ENCODE data around the gene PLEKHG1. TPM values are rescaled to one million over a fixed set of nuclear protein-coding genes. Genes with fewer than 3 reads are reported as not detected.
A peak's percentile ranks its signal among the peaks of the same experiment; 100 is the strongest.

Gene PLEKHG1
- total RNA-seq, 1 donor from 2014 or later: 78.9 TPM

DNA sequence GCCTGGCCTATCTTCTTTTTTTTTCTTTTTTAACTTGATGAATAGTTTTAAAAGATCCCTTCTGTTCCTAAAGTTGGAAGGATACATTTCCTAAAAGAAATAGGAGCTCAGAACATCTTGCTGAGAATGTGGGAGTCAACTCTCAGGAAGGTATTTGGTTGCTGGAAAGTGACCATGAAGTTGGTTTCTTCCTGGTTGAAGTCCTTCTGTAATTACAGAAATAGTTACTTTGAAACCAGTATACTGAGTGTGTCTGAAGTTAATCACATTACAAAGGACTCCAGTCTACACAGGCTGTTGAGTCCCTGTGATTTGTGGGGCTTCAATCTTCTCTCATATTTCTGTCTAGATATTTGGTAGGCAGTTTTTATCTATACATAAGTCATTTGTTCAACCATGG lies 9.8 kb upstream of the PLEKHG1 start:
- DNase-seq (ENCODE audit: low spot score): no peak

DNA sequence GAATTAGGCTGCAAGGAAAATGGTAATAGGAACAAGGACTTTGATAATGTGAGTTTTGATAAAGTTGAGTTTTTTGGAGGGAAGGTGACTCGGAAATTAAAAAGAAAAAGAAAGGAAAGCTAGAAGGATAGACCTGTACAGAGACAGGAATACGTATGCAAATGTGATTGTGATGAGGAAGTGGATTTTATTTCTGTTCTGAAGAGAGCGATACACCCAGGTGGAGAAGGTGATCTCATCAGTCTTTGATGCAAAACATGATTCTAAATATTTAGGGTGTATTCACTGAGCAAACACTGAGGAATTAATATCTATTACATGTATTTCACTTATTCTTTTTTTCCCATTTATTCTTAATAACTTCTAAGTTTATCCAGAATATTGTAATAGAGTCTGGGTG lies 9.2 kb upstream of the PLEKHG1 start:
- no peak for DNase-seq (ENCODE audit: low spot score)

DNA sequence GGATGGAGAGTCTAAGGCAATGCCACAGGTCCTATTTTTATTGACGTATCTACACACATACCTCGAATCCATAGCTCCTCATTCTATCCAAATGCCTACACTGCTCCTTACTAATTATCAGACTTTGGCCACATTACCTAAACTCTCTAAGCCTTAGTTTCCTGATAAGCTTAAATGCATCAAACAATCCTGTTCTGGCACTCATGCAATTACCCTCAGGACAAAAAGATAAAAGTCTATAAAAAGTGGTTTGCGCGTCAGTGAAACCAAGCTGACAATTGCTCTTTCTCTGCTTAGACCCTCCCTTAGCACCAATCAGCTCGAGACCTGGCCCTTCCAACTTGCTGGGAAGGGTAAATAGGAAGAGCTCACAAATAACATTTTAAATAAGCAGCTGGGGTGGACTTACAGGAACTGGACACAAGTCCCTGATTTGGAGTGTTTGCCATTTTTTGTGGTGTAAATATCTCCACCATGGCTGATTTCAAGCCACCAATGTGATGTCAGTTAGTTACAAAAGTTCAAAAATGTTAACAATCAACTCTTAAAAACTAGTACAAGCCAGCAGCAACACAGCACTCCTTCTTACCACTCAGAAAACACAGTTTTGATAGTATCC lies 7.2 kb upstream of the PLEKHG1 start:
- DNase-seq (ENCODE audit: low spot score): no peak

DNA sequence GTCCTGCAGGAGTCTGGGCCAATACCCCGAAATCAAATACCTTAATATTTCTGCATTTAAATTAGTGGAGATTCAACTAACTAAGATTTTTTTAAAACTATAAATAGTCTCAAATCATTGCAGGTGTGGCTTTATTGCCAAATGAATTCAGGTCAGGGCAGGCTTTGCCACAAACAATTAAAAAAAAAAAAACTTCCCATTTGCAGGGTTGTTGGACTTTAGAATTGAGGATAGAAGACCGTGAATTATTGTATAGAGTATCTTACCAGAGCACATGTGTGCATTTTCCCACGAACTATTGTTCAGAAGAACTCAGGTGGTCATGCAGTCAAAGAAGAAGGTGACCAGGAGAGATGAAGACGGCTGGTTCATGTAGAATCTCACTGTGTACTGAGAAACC lies 6.6 kb upstream of the PLEKHG1 start:
- no peak for DNase-seq (ENCODE audit: low spot score)

DNA sequence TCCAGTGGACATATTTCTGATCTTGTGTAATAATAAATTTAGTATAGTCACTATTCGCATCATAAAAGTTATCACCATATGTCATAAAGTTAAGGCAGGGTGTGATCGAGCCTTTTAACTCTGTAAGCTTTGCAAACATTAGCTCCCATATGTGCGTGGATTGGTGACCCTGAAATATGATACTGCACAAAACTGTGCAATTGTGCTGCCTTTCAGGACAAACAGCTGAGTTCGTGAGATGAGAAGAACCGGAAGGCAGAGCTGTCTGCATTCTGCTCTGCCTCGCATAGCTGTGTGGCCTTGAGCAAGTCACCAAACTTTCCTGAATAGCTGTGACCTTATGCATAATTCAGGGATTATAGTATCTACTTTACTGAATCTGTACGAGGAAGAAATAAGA lies 3.2 kb upstream of the PLEKHG1 start:
- no peak for DNase-seq (ENCODE audit: low spot score)

DNA sequence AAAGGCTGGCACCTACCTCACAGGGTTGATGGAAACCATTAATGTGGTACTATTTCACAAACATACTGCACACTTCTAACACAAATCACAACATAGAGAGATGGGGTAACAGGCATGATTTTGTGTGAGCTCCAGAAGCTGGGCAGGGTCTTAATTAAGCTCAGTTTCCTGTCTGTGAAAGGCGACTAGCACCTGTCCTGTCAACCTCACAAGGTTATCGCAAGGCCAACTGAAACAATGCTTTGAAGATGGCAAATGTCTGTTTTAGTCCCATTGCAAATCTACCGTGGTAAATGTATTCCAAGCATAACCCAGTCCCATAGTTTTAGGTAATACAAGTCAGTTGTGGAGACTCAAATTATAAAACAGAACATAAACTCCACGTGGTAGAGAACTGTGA lies 1.3 kb upstream of the PLEKHG1 start:
- DNase-seq (ENCODE audit: low spot score): no peak

DNA sequence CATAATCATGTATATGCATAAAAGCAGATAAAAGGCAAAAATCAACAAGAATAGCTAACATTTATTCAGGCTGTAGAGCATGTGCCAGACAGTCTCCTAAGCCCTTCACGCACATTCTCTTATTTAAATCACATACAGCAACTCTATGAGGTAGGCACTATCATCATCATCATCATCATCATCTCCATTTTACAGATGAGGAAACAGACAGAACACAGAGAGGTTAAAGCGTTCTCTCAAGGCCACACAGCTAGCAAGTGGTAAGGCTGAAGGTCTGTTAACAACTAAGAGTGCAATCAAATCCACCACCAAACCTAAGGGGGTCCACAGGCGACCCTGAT lies 857 bp upstream of the PLEKHG1 start:
- DNase-seq (ENCODE audit: low spot score): no peak

DNA sequence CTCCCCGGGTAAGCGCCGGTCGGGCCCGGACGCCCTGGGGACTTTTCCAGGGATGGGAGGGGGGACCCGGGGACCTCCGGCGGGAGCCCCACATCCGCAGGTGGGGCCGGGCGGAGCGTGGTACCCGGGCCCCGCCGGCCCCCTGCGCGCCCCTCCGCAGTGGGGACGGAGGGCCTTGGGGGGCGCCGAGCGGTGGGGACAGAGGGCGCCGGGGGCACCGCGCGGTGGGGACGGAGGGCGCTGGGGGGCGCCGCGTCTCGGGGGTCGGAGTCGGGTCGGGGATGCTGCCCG lies 270 bp downstream of the PLEKHG1 start:
- no peak for DNase-seq (ENCODE audit: low spot score)

DNA sequence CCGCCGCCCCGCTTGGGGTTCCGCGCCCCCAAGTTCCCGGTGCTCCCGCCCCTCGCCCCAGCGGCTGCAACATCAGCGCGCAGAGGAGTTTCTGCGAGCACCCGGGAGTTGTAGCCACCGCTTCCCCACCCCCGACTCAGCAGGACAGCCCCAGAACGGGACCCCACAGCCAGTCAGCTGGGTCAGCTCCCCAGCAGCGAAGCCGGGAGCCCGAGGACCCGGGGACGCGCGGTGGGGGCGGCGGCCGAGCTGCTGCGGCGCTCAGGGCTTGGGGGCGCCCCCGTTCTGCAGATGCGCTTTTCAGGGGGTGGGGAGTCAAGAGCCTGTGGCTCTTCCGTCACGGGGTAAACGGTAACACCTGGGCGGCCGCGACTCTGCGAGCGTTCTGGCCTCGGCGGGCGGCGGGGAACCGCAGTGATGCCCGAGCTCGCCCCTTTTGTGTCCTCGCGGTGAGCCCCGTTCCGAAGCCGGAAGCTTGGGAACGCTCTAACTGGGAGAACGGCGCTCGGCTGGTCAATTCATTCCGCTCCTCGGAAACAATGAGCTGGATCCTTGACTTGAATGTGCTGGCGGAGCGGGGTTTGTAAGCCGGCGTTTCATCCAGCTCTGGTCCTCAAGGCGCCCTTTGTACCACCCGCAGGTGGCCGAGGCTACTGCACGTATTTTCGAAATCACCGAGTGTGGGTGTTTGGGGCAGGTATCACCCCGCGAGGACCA lies 774 bp downstream of the PLEKHG1 start:
- DNase-seq (ENCODE audit: low spot score): peak; percentile 82

DNA sequence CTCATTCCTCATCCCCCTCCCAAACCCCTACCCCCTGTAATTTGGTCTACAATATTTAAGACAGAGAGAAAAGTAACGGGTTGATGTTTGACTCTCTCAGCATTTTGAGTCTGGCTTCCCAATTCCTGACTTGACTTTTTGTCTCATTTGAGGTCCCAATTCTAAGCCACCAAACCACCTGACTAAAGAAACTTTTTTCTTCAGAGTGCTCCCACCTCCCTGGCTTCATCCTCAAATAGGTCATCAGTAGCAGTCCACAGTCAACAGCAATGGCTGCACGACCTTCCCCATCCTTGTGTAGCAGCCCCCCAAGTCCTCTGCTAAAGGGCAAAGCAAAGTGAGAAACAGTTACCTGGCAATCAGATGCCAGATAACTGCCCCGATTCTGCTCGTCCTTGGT lies 1.8 kb downstream of the PLEKHG1 start:
- no peak for DNase-seq (ENCODE audit: low spot score)

DNA sequence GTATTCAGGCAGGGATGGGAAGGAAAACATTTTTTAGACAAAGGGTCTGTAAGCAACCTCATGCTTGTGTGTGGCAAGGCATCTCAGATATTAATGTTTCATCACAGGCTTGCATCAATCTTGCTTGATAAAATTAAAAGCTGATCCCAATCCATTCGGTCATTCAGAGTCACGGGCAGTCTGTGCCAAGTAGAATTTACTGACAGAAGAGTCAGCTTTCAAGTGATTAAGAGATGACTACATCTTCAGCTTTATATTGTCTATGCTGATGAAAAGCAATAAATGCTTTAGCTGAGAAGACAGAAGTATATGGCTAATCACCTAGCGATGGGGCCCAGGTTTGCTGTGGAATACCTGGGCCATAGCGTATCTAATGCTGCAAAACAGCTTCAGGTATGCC lies 3.5 kb downstream of the PLEKHG1 start:
- DNase-seq (ENCODE audit: low spot score): no peak

DNA sequence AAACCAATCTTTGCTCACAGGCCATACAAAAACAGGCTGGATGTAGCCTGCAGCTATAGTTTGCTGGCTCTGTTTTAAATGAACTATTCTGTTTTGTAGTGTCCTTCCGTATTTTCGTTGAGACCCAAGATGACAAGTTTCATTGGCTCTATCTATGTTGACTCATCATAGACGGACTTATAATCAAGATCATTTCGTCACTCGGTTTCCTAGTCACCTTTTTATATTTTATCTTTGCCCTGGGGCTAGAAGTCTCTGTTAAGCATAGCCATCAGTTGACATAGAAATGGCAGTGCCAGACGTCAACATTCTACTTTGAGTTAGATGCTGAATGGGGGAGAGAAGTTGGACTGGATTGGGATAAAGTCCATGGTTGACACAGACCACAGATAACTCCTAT lies 4.8 kb downstream of the PLEKHG1 start:
- DNase-seq (ENCODE audit: low spot score): no peak

DNA sequence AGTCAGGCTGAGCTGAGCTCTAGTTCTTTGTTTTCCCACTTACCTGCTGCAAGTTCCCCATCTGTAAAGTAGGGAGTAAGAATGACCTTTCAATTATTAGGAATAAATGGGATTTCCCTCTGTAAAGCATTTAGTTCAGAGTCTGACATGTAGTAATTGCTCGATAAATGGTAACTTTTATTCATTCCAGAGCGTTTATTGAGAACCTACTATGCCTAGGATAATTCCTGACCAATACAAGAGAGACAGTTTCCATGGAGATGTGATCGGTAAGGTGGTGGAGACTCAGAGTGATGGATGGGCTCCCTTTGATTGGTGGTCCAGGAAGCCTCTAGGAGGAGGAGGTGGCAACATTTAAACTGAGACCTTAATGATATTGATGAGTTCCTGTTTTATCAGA lies 5.6 kb downstream of the PLEKHG1 start:
- no peak for DNase-seq (ENCODE audit: low spot score)

DNA sequence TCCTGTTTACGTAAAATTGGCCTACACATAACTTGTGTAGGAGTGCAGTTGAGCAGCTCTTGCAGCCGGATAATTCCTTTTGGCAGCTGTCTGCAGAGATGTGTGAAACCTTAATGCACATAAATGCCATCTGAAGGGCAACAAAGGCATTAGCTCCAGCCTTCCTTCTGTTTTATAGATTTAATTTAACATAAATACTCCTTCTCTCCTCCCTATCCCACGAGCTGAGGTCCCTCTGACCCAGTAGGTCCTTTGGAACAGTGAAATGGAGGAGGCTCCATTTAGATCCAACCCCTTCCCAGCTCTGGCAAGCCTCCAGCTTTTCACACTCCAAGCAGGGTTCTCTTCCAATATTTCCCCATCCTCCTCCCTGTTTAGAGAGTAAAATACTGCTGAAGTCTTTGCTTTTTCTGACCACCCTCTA lies 6.5 kb downstream of the PLEKHG1 start:
- no peak for DNase-seq (ENCODE audit: low spot score)

DNA sequence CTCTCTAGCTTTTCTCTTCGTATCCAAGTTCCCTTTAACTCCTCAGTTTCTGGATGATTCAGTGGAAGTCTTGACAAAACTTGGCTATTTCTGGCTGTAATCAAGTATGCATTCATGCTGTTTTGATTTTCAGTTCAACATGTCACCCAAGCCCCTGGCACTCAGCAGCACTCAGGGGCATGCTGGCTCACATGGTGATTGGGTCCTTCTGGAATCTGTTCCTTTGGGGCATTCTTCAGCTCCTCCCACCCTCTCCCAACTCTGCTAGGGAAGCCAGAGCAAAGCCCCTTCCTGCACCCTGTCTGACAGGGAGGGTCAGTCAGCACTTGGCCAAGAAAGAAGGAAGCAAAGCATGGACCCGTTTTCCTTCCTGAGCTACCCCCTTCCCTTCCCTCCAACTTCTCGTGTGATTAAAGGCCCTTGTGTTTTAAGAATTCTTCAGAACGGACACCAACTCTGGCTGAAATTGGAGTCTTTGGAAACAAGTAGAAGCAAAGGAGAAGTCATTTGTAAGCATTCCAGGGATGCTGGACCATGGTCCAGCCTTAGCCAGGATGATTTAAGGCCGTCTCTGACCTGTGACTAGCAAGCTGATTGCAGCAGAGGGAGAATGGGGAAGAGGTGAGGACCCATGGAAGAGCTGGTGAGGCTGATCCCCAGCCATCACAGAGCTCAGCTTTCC lies 7.1 kb downstream of the PLEKHG1 start:
- no peak for DNase-seq (ENCODE audit: low spot score)

DNA sequence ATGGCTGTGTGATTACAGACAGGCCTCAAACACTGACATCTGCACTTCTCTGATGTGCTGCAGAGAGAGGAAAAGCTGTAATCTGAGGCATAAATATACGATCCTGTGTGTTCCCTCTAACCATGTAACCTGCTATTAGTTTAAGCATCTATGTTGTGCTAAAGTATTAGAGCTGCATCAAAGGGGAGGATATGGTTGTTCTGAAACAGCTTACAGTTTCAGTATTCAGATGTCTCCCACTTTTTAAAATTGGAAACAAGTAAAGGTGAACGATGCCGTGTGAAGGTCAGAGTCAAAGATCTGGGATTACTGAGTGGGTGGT lies 7.6 kb downstream of the PLEKHG1 start:
- DNase-seq (ENCODE audit: low spot score): no peak

DNA sequence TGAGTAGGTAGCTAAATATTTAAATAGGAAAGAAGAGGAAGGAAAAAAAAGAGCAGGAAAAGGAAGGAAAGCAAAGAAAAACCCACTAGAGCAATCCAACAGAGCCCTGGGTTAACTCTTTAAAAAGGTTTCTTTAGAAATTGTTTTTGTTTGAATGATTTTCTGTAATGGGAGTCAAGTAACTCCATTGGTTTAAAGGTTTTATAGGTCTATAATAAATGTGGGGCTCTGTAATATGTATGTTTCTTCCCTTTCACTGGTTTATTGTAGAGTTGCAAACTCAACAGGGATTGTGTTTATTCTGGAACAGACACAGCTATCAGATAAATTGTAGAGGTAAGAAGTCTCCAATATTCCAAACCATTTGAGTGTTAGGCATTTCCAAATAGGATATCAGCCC lies 10.9 kb downstream of the PLEKHG1 start:
- DNase-seq (ENCODE audit: low spot score): no peak

DNA sequence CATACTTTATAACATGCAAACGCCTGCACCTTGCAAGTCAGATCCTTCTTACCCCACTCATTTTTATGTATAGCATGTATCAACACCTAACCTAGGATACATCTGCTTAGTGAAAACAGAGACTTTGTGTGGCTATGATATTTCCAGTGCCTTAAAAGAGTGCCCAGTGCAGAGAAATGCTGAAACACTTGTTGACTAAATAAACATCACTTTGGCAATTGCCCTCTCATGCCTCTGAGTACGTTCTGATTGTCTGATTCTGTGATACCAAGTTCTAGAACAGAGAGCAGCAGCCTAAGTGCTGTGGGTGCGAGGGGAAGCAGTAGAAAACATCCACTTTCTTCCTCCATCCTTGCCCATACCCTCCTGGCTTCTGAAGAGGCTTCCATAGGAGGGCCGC lies 13.6 kb downstream of the PLEKHG1 start:
- no peak for DNase-seq (ENCODE audit: low spot score)

DNA sequence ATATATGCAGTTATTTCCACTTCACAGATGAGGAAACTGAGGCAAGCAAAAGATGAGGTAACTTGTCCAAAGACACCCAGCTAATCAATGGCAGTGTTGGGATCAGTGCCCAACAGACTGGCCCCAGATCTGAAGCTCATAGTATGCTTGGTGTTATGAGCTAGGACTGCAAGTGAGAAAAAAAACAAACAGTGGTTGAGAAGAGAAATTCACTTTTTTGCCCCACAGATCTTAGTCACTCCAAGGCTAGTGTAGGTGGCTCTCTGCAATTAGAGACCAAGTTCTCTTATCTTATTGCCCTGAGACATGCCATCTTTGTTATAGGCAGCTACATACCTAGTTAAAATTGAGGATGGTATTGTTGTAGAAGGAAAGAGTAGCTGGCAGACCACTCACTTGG lies 16.3 kb downstream of the PLEKHG1 start:
- DNase-seq (ENCODE audit: low spot score): no peak

DNA sequence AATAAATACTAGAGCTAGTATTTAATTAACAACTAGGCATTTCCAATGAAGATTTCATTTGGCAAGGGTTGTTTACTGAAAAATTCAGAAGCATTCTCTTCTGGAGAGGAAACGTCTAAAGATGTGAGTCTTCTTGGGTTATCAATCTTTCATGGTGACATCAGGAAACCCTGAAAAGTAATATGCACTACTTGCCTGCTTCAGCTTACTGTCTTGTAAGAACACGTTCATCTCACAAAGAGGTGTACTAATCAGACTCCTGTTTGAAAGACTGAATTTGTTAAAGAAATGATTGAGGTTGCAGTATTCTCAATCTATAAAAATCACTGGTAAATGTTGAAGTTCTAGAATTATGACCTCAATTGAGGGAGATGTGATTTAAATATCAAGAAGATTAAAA lies 16.9 kb downstream of the PLEKHG1 start:
- no peak for DNase-seq (ENCODE audit: low spot score)

DNA sequence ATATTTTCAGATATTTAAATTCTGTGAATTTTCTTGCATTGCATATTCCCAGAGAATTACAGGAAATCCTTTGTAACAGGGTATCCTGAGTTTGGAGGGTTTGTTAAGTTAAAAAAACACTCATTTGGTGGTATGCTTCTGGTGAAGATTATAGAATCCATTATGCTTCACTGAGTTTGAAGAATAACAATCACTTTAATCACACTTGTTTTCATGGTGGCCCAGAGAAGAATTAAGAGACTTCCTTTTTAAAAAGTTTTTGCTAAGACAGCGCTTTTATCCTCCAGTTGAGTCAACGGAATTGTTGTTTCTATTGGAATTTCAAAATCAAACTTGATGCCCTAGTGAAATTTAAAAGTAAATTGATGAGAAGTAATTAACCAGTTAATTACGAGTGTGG lies 17.4 kb downstream of the PLEKHG1 start:
- no peak for DNase-seq (ENCODE audit: low spot score)

DNA sequence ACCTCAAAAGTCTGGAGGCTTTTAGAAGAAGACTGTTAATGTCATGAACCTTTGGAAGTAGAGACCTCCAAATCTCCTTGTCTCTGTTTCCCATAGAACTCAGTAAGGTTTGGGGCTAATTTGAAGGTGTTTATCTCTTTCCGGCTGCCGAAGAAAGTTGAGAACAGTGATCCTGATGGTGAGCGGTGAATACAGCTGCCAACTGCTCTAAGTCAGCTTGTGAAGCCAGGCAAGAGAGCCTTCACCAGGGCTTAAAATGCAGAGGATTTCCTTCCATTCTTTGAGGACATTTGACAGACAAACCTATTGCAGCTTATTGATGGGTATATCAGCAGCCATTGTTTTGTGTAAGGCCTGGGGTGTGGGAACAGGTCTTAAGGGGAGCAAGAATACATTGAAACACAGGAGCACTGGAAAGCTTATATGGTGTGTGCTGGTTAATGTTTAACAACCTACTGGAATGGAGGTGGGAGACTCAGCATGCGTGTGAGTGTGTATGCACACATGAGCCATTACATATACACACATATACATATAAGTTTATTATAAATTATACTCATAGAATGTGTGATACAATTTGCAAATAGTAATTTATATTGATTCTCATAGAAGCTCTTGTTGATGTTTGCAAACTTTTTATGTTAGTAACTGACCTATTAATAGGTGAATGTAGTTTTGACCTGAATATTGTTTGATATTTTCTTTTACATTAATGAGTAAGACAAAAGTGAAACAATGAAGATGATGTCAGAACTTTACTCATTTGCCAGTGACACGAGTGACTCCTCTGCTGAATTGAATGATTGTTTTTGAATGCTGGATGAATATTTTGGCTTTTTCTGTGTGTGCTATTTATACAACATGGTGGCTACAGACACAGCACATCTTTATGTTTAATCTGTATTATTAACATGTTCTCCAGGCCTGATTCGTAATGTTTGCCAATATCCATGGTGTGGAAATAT lies 18.1 kb downstream of the PLEKHG1 start:
- DNase-seq (ENCODE audit: low spot score): no peak

DNA sequence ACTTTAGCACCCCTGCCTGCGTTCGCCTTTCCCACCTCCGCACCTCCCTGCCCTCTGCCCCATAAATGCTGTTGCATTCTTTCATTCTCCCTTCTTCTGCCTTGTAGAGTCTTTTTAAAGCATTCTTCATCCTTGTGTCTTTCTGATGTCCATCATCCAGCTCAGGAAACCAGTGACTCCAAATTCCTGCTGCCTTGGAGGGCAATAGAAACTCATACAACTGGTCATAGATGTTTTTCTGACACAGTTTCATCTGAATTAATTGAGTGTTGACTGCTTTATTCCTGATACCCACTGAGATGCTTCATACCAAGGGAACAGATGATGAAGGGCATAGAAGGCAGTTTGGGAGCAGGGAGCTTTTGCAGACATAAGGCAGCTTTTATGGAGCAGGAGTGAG lies 19.6 kb downstream of the PLEKHG1 start:
- DNase-seq (ENCODE audit: low spot score): no peak
